Fibroblast of pulmonary artery (primary cell): ENCODE data around the gene RIPK4.

Source experiments
- DNase-seq: peaks from one replicate; pipeline ENCODE4 v3.0.0-alpha.2; 2010; ENCODE audit warnings: low read depth
- H3K4me3 ChIP-seq: replicated peaks from 2 replicates; pipeline ENCODE4 v1.5.1; 2011; ENCODE audit warnings: low read depth, mild to moderate bottlenecking, control low read depth, low read length, moderate library complexity
- TF ChIP-seq, protein P1 (sequence below): IDR thresholded peaks from 2 replicates; pipeline ENCODE4 v1.5.1; 2011; ENCODE audit warnings: mild to moderate bottlenecking, control low read depth, low read length, inconsistent platforms; ENCODE audit errors: missing control alignments

RIPK4 gene

DNA sequence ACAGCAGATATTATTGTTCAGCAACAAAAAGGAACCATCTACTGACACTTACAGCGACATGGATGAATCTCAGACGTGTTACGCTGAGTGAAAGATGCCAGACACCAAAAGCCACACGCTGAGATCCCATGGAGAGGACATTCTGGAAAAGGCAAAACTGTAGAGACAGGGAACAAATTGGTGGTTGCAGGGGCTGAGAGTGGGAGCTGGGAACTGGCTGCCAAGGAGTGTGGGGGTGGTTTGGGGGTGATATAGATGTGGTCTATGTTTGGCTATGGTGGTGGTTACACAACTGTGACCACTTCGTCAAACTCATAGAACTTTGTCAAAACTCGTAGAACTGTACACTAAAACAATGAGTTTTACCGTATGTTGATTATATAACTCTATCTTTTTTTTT lies 57.7 kb downstream of the RIPK4 start:
- no peak overlapping the region for H3K4me3 ChIP-seq
- no peak for DNase-seq
- TF ChIP-seq, protein P1, sequence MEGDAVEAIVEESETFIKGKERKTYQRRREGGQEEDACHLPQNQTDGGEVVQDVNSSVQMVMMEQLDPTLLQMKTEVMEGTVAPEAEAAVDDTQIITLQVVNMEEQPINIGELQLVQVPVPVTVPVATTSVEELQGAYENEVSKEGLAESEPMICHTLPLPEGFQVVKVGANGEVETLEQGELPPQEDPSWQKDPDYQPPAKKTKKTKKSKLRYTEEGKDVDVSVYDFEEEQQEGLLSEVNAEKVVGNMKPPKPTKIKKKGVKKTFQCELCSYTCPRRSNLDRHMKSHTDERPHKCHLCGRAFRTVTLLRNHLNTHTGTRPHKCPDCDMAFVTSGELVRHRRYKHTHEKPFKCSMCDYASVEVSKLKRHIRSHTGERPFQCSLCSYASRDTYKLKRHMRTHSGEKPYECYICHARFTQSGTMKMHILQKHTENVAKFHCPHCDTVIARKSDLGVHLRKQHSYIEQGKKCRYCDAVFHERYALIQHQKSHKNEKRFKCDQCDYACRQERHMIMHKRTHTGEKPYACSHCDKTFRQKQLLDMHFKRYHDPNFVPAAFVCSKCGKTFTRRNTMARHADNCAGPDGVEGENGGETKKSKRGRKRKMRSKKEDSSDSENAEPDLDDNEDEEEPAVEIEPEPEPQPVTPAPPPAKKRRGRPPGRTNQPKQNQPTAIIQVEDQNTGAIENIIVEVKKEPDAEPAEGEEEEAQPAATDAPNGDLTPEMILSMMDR, result no peak

DNA sequence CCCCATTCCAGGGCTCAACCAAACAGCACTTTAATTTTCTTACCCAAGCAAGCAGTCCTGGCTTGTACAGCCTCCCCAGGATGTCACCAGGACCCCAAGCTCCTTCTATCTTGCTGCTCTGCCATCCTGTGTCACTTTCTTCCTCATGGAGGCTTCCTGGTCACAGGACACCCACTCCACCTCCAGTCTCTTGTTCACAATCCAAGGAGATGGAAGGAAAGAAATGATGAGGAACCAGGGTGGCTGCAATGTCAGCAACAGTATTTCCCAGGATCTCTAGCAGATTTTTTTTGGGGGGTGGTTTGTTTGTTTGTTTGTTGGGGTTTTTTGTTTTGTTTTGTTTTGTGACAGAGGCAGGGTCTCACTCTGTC lies 58.9 kb downstream of the RIPK4 start:
- TF ChIP-seq, protein P1, result no peak
- DNase-seq, result no peak
- H3K4me3 ChIP-seq, result no peak overlapping the region

DNA sequence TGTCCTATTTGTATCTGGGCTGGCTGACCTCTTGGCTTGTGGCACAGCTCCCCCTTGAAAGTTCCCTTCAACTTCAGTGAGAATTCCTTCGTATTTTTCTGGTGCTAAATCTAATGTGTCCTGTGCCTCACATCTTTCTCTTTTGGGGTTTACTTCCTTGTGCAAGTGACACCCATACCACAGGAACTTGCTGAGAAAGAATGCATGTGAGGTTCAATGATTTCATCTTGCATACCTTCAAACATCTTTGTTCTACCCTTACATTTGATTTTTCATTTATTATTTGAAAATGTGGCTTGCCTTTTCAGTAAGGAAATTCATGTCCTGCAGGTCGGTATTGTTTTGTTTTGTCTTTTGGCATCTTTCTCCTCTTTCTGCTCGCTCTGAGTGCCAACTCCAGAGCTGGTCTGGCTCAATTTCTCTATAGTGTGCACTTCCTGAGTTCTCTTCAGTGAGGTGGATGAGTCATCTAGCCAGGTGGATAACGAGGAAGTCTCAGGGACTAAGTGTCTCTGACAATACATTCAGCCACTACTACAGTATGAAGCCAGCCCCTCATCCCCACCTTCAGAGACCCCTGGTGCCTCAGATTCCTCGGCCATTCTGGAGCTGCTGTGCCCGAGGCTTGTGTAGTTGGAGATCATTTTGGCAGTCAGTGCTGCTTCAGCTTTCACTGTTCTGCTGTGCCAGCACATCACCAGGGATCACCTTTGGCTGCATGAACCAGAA lies 59.5 kb downstream of the RIPK4 start:
- TF ChIP-seq, protein P1, result no peak
- no peak for DNase-seq
- H3K4me3 ChIP-seq, result no peak overlapping the region

DNA sequence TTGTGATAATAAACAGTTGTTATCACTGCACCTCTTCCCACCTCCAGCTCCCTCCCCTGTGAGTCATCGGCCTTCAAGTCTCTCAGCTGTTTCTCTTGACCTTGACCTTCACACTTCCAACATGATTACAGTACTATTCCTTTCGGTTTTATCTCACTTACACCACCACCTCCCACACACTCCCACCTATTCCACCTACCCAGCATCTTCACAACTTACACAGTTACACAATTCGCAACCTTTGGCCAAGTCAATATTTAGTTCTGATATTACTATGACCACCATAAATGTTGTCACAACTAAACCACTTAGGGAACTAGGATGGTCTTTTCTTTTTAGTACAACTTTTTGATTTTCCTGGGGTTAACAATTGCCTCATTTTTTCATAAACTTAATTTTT lies 60.2 kb downstream of the RIPK4 start:
- DNase-seq, result peak; percentile 51
- TF ChIP-seq, protein P1, result no peak

DNA sequence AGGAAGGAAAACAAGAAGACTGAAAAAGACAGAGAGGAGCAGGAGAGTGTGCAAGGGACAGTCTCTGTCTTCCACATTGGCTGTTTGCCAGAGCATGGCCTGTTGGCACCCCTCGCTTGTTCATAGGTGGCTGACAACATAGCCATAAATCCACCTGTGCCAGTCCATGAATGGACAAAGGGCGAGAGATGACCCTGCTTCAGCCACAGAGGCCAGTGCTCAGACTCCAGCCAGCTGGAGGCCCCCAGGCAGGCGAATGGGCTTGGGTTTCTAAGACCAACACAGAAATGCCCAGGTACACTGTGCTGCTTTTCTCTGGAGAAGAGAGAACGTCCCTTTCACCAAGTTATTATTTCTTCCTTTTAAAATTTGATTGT lies 60.6 kb downstream of the RIPK4 start:
- TF ChIP-seq, protein P1, result no peak
- no peak for DNase-seq
- no peak overlapping the region for H3K4me3 ChIP-seq

More for the DNA sequence above, 60.2 kb downstream of the RIPK4 start:
- H3K4me3 ChIP-seq, result no peak overlapping the region

DNA sequence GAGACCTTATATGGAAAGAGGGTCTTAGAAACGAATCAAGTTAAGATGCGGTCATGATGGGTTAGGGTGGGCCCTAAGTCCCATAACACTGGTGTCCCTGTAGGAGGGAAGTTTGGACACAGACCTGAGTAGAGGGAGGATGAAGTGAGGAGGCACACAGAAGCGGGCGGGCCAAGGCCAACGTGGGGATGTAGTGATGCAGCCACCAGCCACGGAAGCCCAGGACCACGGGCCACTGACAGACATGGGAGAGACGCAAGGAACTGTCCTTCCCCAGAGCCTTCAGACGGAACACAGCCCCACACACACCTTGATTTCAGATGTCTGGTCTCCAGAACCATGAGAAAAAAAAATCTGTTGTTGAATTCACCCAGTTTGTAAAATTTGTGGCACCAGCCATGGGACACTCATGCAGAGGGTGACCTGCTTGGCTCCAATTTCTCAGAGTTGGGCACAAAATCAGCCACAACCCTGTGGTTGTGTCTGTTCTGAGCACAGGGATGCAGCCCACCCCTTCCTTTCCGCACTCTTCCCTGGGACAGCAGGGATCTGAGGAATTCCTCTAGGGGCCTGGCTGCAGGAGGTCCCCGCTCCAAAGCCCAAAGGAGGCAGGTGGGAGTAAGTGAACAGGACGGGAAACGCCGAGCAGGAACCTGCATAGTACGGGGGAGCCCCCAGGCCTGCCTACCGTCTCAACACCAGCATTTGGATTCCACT lies 61.1 kb downstream of the RIPK4 start:
- DNase-seq, result no peak
- TF ChIP-seq, protein P1, result no peak
- H3K4me3 ChIP-seq, result no peak overlapping the region
